Osteoblast (primary cell): ENCODE data around the gene MT1M. TPM values are rescaled to one million over a fixed set of nuclear protein-coding genes. Genes with fewer than 3 reads are reported as not detected.

Experiments used
- DNase-seq: peaks from one replicate; pipeline ENCODE4 v3.0.0; 2011; ENCODE audit warnings: low spot score, mixed read lengths; ENCODE audit not compliant: insufficient read length; ENCODE audit errors: missing footprints
- H2AFZ ChIP-seq: 2 replicates; pipeline ENCODE4 v1.6.0; 2011; ENCODE audit warnings: mild to moderate bottlenecking, low read length
- H3K27ac ChIP-seq: 2 replicates; pipeline ENCODE4 v1.5.1; 2011; ENCODE audit warnings: mild to moderate bottlenecking, low read depth, low read length, moderate library complexity
- H3K27me3 ChIP-seq: 2 replicates; pipeline ENCODE4 v1.6.0; 2012; ENCODE audit warnings: mild to moderate bottlenecking, control low read depth, inconsistent platforms, low read length, moderate library complexity; ENCODE audit not compliant: insufficient read depth
- H3K36me3 ChIP-seq: 2 replicates; pipeline ENCODE4 v1.5.1; 2011; ENCODE audit warnings: mild to moderate bottlenecking, low read length, control low read depth, moderate library complexity; ENCODE audit not compliant: insufficient read depth
- H3K4me1 ChIP-seq: 2 replicates; pipeline ENCODE4 v1.5.1; 2011; ENCODE audit warnings: mild to moderate bottlenecking, low read length, control low read depth, moderate library complexity; ENCODE audit not compliant: insufficient read depth
- H3K4me2 ChIP-seq: 2 replicates; pipeline ENCODE4 v1.6.0; 2011; ENCODE audit warnings: mild to moderate bottlenecking, low read length; ENCODE audit not compliant: insufficient read depth
- H3K4me3 ChIP-seq: fragments of 200-600 bp; sonication (generic); 3 replicates; pipeline ENCODE4 v1.5.1; 2012; ENCODE audit warnings: mild to moderate bottlenecking, low read length, inconsistent platforms; ENCODE audit not compliant: insufficient read depth
- H3K79me2 ChIP-seq: 2 replicates; pipeline ENCODE4 v1.6.0; 2012; ENCODE audit warnings: mild to moderate bottlenecking, low read length, control low read depth, inconsistent platforms; ENCODE audit not compliant: insufficient read depth
- H3K9me3 ChIP-seq: 2 replicates; pipeline ENCODE4 v1.5.1; 2011; ENCODE audit warnings: low read depth, low read length, control low read depth
- H4K20me1 ChIP-seq: 2 replicates; pipeline ENCODE4 v1.6.0; 2012; ENCODE audit warnings: mild to moderate bottlenecking, low read length, control low read depth; ENCODE audit not compliant: insufficient read depth
- CTCF ChIP-seq: IDR thresholded peaks from 2 replicates; pipeline ENCODE4 v1.5.1; 2011; ENCODE audit warnings: mild to moderate bottlenecking, low read depth, low read length, moderate library complexity; ENCODE audit errors: extremely low read depth
- total RNA-seq: library from RNA; depleted of rRNA; stranded (reverse); fragments of >200 nt; gene quantifications from 2 replicates; pipeline ENCODE4 v1.2.3, GENCODE V29; 2012

Gene MT1M
- total RNA-seq, 1 donor = 8.7 TPM

- H3K36me3 ChIP-seq = no peaks in the 10 kb centered on the region
- H3K79me2 ChIP-seq = no peaks in the 10 kb centered on the region
- DNase-seq = no peak
- H3K4me3 ChIP-seq = peak overlapping the region; percentile 27
- H3K27me3 ChIP-seq = peaks cover 22% of the 10 kb centered on the region
- no peak overlapping the region for H3K27ac ChIP-seq
- no peaks in the 10 kb centered on the region for H3K4me1 ChIP-seq
- H4K20me1 ChIP-seq = no peaks in the 10 kb centered on the region
- H3K4me2 ChIP-seq = peak overlapping the region; percentile 54
- peak overlapping the region; percentile 58 for H2AFZ ChIP-seq
- H3K9me3 ChIP-seq = no peaks in the 10 kb centered on the region
- no peak for TF ChIP-seq CTCF
These were observed 43.3 kb downstream of the MT1M start for GRCh38 chr16:56675685-56676210.

- Histone ChIP-seq H3K4me3 (no peak overlapping the region), H4K20me1 (no peaks in the 10 kb centered on the region), H3K4me2 (no peak overlapping the region), H3K4me1 (peaks cover 1% of the 10 kb centered on the region), H2AFZ (no peak overlapping the region), H3K27ac (no peak overlapping the region), H3K79me2 (no peaks in the 10 kb centered on the region), H3K36me3 (no peaks in the 10 kb centered on the region), H3K27me3 (peaks cover 17% of the 10 kb centered on the region), H3K9me3 (no peaks in the 10 kb centered on the region)
- DNase-seq = no peak
- no peak for TF ChIP-seq CTCF
These were observed 45.0 kb downstream of the MT1M start for GRCh38 chr16:56677474-56677873.

GRCh38 chr16:56679078-56679730, 46.7 kb downstream of the MT1M start:
- Histone ChIP-seq H3K27ac (no peak overlapping the region), H3K4me3 (no peak overlapping the region), H3K9me3 (no peaks in the 10 kb centered on the region), H4K20me1 (no peaks in the 10 kb centered on the region), H3K27me3 (peaks cover 17% of the 10 kb centered on the region), H2AFZ (no peak overlapping the region), H3K79me2 (no peaks in the 10 kb centered on the region), H3K36me3 (no peaks in the 10 kb centered on the region), H3K4me1 (peaks cover 14% of the 10 kb centered on the region), H3K4me2 (no peak overlapping the region)
- DNase-seq = no peak
- TF ChIP-seq CTCF = no peak

- DNase-seq = no peak
- no peak overlapping the region for H2AFZ ChIP-seq
- peaks cover 17% of the 10 kb centered on the region for H3K27me3 ChIP-seq
- TF ChIP-seq CTCF = no peak
- no peaks in the 10 kb centered on the region for H3K9me3 ChIP-seq
- H3K27ac ChIP-seq = no peak overlapping the region
- no peaks in the 10 kb centered on the region for H3K79me2 ChIP-seq
- H3K4me3 ChIP-seq = no peak overlapping the region
- H3K4me1 ChIP-seq = peaks cover 14% of the 10 kb centered on the region
- H3K4me2 ChIP-seq = no peak overlapping the region
- H4K20me1 ChIP-seq = no peaks in the 10 kb centered on the region
- H3K36me3 ChIP-seq = no peaks in the 10 kb centered on the region
These were observed 47.4 kb downstream of the MT1M start for GRCh38 chr16:56679818-56680217.
